Dedifferentiated amniotic fluid mesenchymal stem cell (primary cell): ENCODE results near the gene HPCAL1.

Experiments
- DNase-seq: peaks from one replicate; pipeline ENCODE4 v3.0.0-alpha.2; 2016; ENCODE audit errors: extremely low spot score

The HPCAL1 gene

DNA sequence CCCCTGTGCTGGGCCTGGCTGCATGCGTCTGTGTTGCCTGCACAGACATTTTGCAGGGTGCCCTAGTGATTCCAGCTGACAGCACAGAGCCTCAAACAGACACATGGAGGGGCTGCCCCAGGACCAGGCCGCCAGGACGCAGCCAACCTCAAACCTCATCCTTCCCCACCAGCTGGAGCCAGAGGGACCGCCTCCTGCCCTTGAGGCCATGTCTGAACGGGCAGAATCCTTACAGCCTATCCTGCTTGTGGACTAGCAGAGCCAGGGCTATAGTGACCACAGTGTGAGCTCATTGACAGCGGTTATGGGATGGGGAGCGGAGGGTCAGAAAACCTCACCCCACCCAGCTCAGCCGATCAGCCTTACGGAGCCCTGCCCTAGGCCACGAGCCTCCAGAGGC, 123.0 kb downstream of the HPCAL1 start:
- DNase-seq: no peak

- DNase-seq: no peak
These were observed 124.3 kb downstream of the HPCAL1 start for GRCh38 chr2:10426726-10427617.

- no peak for DNase-seq
These were observed 124.9 kb downstream of the HPCAL1 start for GRCh38 chr2:10427618-10427949.

GRCh38 chr2:10428355-10428754, 125.7 kb downstream of the HPCAL1 start:
- DNase-seq: no peak

DNA sequence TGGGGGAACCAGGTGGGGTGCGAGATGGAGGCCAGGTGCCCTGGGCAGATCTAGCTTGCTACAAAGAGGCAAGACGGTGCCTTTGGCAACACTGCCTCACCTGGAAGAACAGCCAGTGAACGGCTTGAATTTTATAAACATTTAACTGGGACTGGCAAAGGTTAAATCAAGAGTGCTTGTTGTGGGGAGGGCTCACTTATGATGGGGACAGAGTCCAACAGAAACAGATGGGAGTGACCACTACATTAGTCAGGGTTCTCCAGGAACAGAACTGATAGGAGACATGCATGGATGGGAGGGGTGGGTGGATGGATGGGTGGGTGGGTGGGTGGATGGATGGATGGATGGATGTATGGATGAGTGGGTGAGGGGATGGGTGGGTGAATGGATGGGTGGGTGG, 126.2 kb downstream of the HPCAL1 start:
- no peak for DNase-seq

- DNase-seq: no peak
These were observed 128.3 kb downstream of the HPCAL1 start for GRCh38 chr2:10430886-10431622.

GRCh38 chr2:10431797-10432196, 129.1 kb downstream of the HPCAL1 start:
- no peak for DNase-seq

DNA sequence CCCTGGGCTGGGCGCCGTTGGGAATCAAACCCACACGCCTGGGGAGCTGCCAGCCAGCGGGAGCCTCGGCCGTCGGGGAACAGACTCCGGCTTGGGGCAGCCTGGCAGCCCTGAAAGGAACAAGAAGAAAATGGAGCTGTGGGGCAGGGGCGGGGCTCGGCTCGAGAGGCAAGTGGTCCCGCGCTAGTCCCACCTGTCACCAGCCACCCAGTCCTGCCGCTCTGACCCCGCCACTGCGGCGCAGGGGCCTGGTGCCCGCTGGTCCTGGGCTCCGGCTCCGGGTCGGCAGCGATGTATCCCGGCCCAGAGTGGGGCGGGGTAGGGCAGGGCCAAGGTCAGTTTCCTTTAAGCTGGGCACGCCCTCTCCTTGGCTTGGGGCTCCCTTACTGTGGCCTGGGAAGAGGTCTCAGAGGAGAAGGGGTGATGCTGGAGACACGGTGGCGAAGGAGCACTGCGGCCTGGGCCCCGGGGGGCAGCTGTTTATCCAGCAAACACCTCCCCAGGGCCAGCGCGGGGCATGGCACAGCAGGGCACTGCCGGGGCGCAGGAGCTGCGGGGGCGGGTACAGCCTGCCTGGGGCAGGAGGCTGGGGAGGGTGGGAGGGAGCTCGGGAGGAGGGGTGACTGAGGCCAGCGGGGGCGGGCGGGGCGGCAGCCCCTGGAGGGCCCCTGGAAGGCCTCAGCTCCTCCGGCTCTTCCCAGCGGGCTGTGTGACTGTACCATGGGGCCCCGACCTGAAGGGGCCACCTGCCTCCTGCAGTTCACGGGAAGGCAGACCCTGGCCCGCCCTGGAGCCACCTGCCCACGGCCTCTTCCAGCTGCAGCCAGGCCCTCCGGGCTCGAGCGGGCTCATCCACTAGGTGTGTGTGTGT, 129.8 kb downstream of the HPCAL1 start:
- no peak for DNase-seq

DNA sequence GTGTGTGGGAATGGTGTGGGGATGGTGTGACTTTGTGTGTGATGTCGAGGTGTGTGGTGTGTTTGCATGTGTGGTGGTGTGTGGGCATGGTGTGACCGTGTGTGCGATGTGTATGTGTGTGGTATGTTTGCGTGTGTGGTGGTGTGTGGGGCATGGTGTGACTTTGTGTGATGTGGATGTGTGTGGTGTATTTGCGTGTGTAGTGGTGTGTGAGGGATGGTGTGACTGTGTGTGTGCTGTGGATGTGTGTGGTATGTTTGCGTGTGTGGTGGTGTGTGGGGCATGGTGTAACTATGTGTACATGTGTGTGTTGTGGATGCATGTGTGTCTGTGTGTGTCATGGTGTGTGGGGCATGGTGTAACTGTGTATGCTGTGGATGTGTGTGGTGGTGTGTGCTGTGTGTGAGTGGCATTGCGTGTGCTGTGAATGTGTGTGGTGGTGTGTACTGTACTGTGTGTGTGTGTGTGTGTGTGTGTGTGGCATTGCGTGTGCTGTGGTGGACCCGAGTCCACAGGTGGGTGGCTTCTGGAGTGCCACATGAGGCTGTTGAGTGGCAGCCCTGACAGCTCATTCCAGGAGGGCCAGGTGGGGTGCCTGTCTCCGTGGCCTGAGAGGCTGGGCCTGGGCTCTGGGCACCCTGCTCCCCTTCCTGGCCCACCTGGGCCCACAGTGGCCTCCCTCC, 130.7 kb downstream of the HPCAL1 start:
- DNase-seq: no peak

DNA sequence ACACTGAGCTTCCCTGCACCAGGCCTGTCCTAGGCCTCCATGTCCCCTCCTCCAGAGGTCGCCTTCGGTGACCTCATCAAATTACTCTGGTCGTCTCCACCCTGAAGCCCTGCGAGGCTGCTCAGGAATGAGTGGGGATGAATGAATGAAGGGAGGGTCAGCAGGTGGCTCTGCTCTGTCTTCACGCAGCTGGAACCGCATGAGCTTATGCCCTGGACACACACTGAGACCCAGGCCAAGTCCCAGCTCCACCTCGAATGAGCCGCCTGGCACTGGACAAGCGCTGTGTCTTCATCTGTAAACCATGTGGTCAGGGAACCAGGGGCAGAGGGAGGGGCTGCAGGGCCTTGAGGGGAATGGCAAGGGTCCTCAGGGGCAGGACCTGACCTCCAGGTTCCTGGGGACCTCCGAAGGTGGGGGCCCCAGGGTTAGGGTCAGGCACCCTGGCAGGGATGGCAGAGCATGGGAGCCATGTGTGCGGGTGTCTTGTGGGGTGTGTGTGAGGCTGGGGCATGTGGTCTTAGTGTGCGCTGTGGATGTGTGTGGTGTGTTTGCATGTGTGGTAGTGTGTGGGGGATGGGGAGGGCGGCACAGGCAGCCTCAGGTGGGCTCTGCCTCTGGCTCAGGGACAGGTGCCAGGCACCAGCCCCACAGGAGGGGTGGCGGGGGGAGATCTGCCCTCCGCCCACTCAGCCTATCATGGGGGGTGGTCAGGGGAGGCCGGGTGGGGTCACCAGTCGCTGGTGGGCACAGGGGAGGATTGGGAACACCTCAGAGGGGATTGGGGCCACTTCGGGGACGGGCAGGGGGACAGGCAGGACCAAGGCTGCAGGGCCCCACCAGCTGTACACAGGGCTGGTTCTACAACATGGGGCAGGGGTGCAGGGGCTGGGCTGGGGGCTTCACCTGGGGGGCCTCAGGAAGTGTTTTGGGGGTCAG, 131.5 kb downstream of the HPCAL1 start:
- DNase-seq: no peak

GRCh38 chr2:10434886-10435819, 132.4 kb downstream of the HPCAL1 start:
- DNase-seq: peak; percentile 36

DNA sequence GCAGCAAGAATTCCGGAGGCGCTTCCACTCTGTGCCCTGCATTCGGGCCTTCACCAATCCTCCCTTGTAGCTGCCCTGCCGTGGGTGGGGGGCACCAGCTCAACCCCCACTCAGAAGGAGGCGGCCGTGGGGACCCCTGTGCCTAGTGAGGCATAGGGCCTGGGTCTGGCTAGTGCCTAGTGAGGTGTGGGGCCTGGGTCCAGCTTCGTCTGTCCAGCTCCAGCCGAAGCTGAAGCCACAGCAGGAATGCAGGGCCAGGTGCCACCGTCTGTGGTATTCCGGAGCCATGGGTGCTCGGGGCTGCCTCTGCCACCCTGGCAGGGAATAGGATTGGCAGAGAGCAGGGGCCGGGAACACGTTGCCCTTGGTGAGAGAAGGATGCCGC, 133.1 kb downstream of the HPCAL1 start:
- DNase-seq: no peak

DNA sequence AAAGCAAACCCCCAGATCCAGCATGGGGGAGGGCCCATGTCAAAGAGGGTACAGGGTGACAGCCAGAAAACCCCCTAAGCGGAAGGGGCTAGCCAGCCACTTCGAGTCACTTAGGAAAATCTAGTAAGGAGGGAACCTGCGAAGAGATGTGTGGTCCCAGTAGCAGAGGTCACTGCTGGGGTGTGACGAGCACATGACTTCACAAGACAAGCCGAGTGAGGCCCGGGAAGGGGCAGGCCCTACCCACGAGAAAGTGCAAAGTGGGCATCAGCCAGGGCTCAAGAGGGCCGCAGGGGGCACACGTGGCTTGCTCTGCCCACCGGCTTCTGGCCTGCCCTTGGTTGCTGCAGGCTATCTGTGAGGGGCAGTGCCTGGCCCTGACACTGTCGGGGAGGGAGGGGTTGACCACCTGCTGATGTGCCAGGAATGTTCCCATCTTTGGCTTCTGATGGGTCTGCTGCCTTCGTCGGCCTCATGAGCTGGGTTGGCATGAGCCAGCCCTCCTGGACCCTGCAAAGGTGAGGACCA, 133.9 kb downstream of the HPCAL1 start:
- DNase-seq: no peak

DNA sequence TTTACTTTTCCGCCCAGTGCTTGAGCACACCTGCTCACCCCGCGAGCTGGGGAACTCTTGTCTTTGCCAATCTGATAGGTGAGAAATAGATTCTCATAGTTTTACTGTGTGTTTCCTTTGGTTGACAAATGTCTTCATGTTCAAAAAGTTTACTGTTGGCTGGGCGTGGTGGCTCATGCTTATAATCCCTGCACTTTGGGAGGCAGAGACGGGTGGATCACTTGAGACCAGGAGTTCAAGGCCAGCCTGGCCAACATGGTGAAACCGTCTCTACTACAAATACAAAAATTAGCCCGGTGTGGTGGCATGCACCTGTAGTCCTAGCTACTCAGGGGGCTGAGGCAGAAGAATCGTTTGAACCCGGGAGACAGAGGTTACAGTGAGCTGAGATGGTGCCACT, 135.1 kb downstream of the HPCAL1 start:
- DNase-seq: no peak

DNA sequence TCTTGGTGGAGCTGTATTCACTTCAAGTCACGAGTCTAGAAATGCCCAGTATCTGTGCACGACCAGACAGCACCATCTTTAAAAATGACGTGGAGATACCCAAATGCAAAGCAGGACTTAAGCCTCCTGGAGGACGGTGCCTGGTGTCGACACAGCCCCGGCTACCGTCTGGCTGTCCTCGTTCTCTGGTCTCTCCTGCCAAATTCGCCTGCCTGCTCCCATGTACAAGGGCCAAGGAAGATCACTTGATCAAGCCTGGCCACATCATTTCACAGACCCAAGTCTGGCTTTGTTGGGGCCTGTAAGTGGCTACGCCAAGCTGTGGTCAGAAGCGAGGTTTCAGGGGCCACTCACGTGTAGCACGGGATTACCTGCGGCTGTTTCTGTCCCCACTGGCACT, 136.0 kb downstream of the HPCAL1 start:
- no peak for DNase-seq

GRCh38 chr2:10439185-10439879, 136.6 kb downstream of the HPCAL1 start:
- no peak for DNase-seq

DNA sequence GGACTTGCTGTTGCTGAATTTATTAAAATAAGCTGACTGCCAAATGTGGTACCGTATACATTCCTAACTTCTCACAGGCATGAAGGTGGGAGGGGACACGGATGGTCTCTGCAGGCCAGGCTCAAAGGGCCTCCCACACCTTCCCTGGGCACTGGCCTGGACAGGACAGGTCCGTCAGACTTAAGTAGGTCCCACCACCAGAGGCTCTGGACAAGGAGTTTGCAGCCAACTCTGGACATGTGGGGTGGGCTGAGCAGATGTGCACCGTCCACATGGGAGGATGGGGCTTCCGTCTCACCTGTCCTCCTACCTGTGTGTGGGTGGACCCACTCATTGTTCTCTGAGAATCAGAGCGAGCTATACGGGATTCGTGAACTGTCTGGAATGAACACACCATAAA, 137.3 kb downstream of the HPCAL1 start:
- DNase-seq: no peak

- DNase-seq: no peak
These were observed 138.0 kb downstream of the HPCAL1 start for GRCh38 chr2:10440736-10441135.

DNA sequence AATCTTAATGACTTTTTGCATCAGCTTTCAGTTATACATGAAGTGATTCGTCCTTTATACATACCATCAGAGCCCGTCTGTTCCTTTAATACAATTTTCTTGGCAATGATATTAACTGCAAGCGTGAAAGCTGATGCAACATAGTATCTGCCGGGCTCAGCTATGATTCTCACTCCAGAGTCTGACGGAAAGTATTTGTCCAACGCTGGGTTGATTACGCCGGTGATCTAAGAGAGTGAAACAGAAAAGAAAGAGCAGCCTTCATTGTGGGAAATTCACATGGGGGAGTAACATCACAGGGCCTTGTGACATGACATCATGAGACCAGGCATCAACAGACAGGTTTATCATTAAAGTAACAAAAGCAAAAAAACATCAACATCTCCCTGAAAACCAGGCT, 139.2 kb downstream of the HPCAL1 start:
- DNase-seq: no peak
